AG04450 (cell line): ENCODE results near the gene ANXA4. TPM values are rescaled to one million over a fixed set of nuclear protein-coding genes. Genes with fewer than 3 reads are reported as not detected.

ENCODE experiments used
- CTCF ChIA-PET: fragments of 300-600, 350-600 bp; formaldehyde crosslinking; extraction: SDS; loops from one replicate; lab custom pipeline; 2022; ENCODE audit warnings: antibody characterized with exemption, inconsistent platforms; lab: Charles Lee
- POLR2A ChIA-PET: fragments of 350-600 bp; formaldehyde crosslinking; extraction: SDS; loops from one replicate; lab custom pipeline; 2021; ENCODE audit warnings: antibody characterized with exemption, inconsistent platforms; lab: Yijun Ruan, JAX
- DNase-seq: peaks from one replicate; pipeline ENCODE4 v3.0.0-alpha.2; 2011; ENCODE audit warnings: low read depth, low spot score
- H3K27ac ChIP-seq: one replicate; pipeline ENCODE4 v1.5.1; 2012; ENCODE audit warnings: low read depth, low read length, control low read depth
- H3K27me3 ChIP-seq: one replicate; pipeline ENCODE4 v1.6.0; 2012; ENCODE audit warnings: low read length; ENCODE audit not compliant: control insufficient read depth, insufficient read depth
- H3K4me3 ChIP-seq: 2 replicates; pipeline ENCODE4 v1.5.1; 2011; ENCODE audit warnings: mild to moderate bottlenecking, low read depth, low read length, control low read depth
- H3K9me3 ChIP-seq: 2 replicates; pipeline ENCODE4 v1.5.1; 2012; ENCODE audit warnings: low read length; ENCODE audit not compliant: control insufficient read depth, insufficient read depth
- CTCF ChIP-seq: IDR thresholded peaks from 2 replicates; pipeline ENCODE4 v1.5.1; 2011; ENCODE audit warnings: low read depth, low read length, control low read depth, inconsistent platforms
- polyA plus RNA-seq: library from polyadenylated mRNA; depleted of rRNA; stranded (reverse); fragments of >200 nt; gene quantifications from 2 replicates; pipeline ENCODE4 v1.2.3, GENCODE V29; 2011

ANXA4 gene
- polyA plus RNA-seq, 1 experiment = 105 TPM

GRCh38 chr2:69768789-69769188 is 26.9 kb downstream of the ANXA4 start:
- no peak overlapping the region for H3K27ac ChIP-seq
- no peaks in the 10 kb centered on the region for H3K9me3 ChIP-seq
- no peak overlapping the region for H3K4me3 ChIP-seq
- H3K27me3 ChIP-seq = no peaks in the 10 kb centered on the region
- POLR2A ChIA-PET = no interaction called here
- DNase-seq = no peak
- CTCF ChIA-PET = interaction anchor here (3.0 kb wide), 1 partner anchor 44 kb away, joined by 15 read pairs; no protein-coding TSS in a partner anchor
- no peak for TF ChIP-seq CTCF

- no peak overlapping the region for H3K27ac ChIP-seq
Measured at GRCh38 chr2:69769272-69769671, 27.3 kb downstream of the ANXA4 start.

GRCh38 chr2:69770193-69770702 is 28.3 kb downstream of the ANXA4 start:
- H3K27ac ChIP-seq = peak overlapping the region; percentile 33
- no peak overlapping the region for H3K4me3 ChIP-seq
- CTCF ChIA-PET = no interaction called here
- H3K9me3 ChIP-seq = no peaks in the 10 kb centered on the region
- POLR2A ChIA-PET = no interaction called here
- TF ChIP-seq CTCF = no peak
- H3K27me3 ChIP-seq = no peaks in the 10 kb centered on the region
- DNase-seq = no peak

More at GRCh38 chr2:69769272-69769671, 27.3 kb downstream of the ANXA4 start:
- no peak for DNase-seq
- no peak overlapping the region for H3K4me3 ChIP-seq
- no peaks in the 10 kb centered on the region for H3K9me3 ChIP-seq
- no peaks in the 10 kb centered on the region for H3K27me3 ChIP-seq
- no peak for TF ChIP-seq CTCF
- ChIA-PET CTCF (no interaction called here), POLR2A (no interaction called here)

- ChIA-PET POLR2A (no interaction called here), CTCF (interaction anchor here (0.7 kb wide), 1 partner anchor 18 kb away, joined by 5 read pairs; no protein-coding TSS in a partner anchor)
Measured at GRCh38 chr2:69770747-69771146, 28.8 kb downstream of the ANXA4 start.

More at GRCh38 chr2:69770747-69771146, 28.8 kb downstream of the ANXA4 start:
- Histone ChIP-seq H3K9me3 (no peaks in the 10 kb centered on the region), H3K27ac (peak overlapping the region; percentile 33), H3K4me3 (no peak overlapping the region), H3K27me3 (no peaks in the 10 kb centered on the region)
- no peak for DNase-seq
- TF ChIP-seq CTCF = no peak
